GM10248 (cell line): ENCODE data around the gene ALKAL2.

Source experiments
- CTCF ChIA-PET: fragments of 300-600 bp; sonication (Branson Sonifier 250); formaldehyde crosslinking; extraction: SDS; loops from one replicate; lab custom pipeline; 2021; ENCODE audit warnings: antibody characterized with exemption; lab: Yijun Ruan, JAX
- POLR2A ChIA-PET: fragments of 350-650 bp; sonication (Branson Sonifier 250); formaldehyde crosslinking; extraction: SDS; loops from one replicate; lab custom pipeline; 2020; ENCODE audit warnings: antibody characterized with exemption; lab: Yijun Ruan, JAX
- DNase-seq: peaks from one replicate; pipeline ENCODE4 v3.0.0; 2012; ENCODE audit errors: extremely low spot score
- CTCF ChIP-seq: IDR thresholded peaks from 2 replicates; pipeline ENCODE4 v1.5.1; 2012; ENCODE audit warnings: mild to moderate bottlenecking, low read depth; ENCODE audit errors: extremely low read depth, missing control alignments, control extremely low read depth

Gene ALKAL2

GRCh38 chr2:260507-261161 lies 27.3 kb downstream of the ALKAL2 start:
- DNase-seq = no peak
- POLR2A ChIA-PET = no interaction called here
- CTCF ChIA-PET = interaction anchor here (1.5 to 1.9 kb wide), 2 partner anchors 14 to 30 kb away, joined by 3 to 9 read pairs; no protein-coding TSS in a partner anchor
- TF ChIP-seq CTCF = no peak

- ChIA-PET CTCF (interaction anchor here (3.3 to 6.0 kb wide), 2 partner anchors 11 to 14 kb away, joined by 12 to 40 read pairs; no protein-coding TSS in a partner anchor), POLR2A (no interaction called here)
- DNase-seq = no peak
- TF ChIP-seq CTCF = no peak
These were observed 28.0 kb downstream of the ALKAL2 start for GRCh38 chr2:259789-260331.

GRCh38 chr2:258933-259332 lies 29.0 kb downstream of the ALKAL2 start:
- ChIA-PET POLR2A (no interaction called here), CTCF (interaction anchor here (1.4 to 6.0 kb wide), 3 partner anchors 11 to 15 kb away, joined by 7 to 40 read pairs (median 12); no protein-coding TSS in a partner anchor)
- no peak for TF ChIP-seq CTCF
- DNase-seq = no peak

GRCh38 chr2:257842-258241 lies 30.0 kb downstream of the ALKAL2 start:
- DNase-seq = no peak
- CTCF ChIA-PET = interaction anchor here (1.4 to 6.0 kb wide), 3 partner anchors 12 to 16 kb away, joined by 7 to 40 read pairs (median 12); no protein-coding TSS in a partner anchor
- TF ChIP-seq CTCF = no peak
- POLR2A ChIA-PET = no interaction called here

GRCh38 chr2:257429-257828 lies 30.5 kb downstream of the ALKAL2 start:
- TF ChIP-seq CTCF = no peak
- ChIA-PET POLR2A (no interaction called here), CTCF (interaction anchor here (0.6 to 6.0 kb wide), 3 partner anchors 11 to 79 kb away, joined by 3 to 40 read pairs (median 12); no protein-coding TSS in a partner anchor)

GRCh38 chr2:256094-256493 lies 31.8 kb downstream of the ALKAL2 start:
- TF ChIP-seq CTCF = no peak
- CTCF ChIA-PET = interaction anchor here (1.8 to 6.0 kb wide), 2 partner anchors 10 to 19 kb away, joined by 5 to 40 read pairs; no protein-coding TSS in a partner anchor
- POLR2A ChIA-PET = no interaction called here
- DNase-seq = no peak

More at GRCh38 chr2:257429-257828, 30.5 kb downstream of the ALKAL2 start:
- no peak for DNase-seq
